ENCODE measurements around the gene USH2A. TPM values are rescaled to one million over a fixed set of nuclear protein-coding genes. Genes with fewer than 3 reads are reported as not detected.

USH2A gene
- total RNA-seq, 2 experiments from 2014 or later: not detected

- H3K27me3 Mint-ChIP-seq (ENCODE audit: low read depth): no peaks in the 10 kb centered on the region
- CTCF ChIA-PET: no interaction called here
- no peak overlapping the region for H3K27ac Mint-ChIP-seq
- POLR2A ChIA-PET: no interaction called here
- H3K36me3 Mint-ChIP-seq (ENCODE audit: low read depth): no peaks in the 10 kb centered on the region
- no peaks in the 10 kb centered on the region for H3K9me3 Mint-ChIP-seq (ENCODE audit: insufficient read depth)
- H3K4me1 Mint-ChIP-seq (ENCODE audit: low read depth): no peaks in the 10 kb centered on the region
- ATAC-seq (no peak), DNase-seq (no peak)
- H3K4me3 Mint-ChIP-seq: no peak overlapping the region
Measured at GRCh38 chr1:215606564-215607168, 816.6 kb downstream of the USH2A start.

- Mint-ChIP-seq H3K27ac (no peak overlapping the region), H3K27me3 (ENCODE audit: low read depth) (no peaks in the 10 kb centered on the region), H3K9me3 (ENCODE audit: insufficient read depth) (no peaks in the 10 kb centered on the region), H3K36me3 (ENCODE audit: low read depth) (no peaks in the 10 kb centered on the region), H3K4me1 (ENCODE audit: low read depth) (no peaks in the 10 kb centered on the region), H3K4me3 (no peak overlapping the region)
- ATAC-seq (no peak), DNase-seq (no peak)
- POLR2A ChIA-PET: no interaction called here
- CTCF ChIA-PET: no interaction called here
Measured at GRCh38 chr1:215606036-215606435, 817.2 kb downstream of the USH2A start.

- Mint-ChIP-seq H3K36me3 (ENCODE audit: low read depth) (no peaks in the 10 kb centered on the region), H3K9me3 (ENCODE audit: insufficient read depth) (no peaks in the 10 kb centered on the region), H3K4me1 (ENCODE audit: low read depth) (no peaks in the 10 kb centered on the region), H3K4me3 (no peak overlapping the region), H3K27me3 (ENCODE audit: low read depth) (no peaks in the 10 kb centered on the region), H3K27ac (no peak overlapping the region)
- ATAC-seq: no peak
- ChIA-PET CTCF (no interaction called here), POLR2A (no interaction called here)
- DNase-seq: no peak
Measured at GRCh38 chr1:215605011-215605621, 818.1 kb downstream of the USH2A start.

GRCh38 chr1:215603319-215603718 is 819.9 kb downstream of the USH2A start:
- POLR2A ChIA-PET: no interaction called here
- ATAC-seq (no peak), DNase-seq (no peak)
- CTCF ChIA-PET: no interaction called here
- Mint-ChIP-seq H3K4me3 (no peak overlapping the region), H3K36me3 (ENCODE audit: low read depth) (no peaks in the 10 kb centered on the region), H3K9me3 (ENCODE audit: insufficient read depth) (no peaks in the 10 kb centered on the region), H3K27ac (no peak overlapping the region), H3K4me1 (ENCODE audit: low read depth) (no peaks in the 10 kb centered on the region), H3K27me3 (ENCODE audit: low read depth) (no peaks in the 10 kb centered on the region)

- Mint-ChIP-seq H3K27ac (no peak overlapping the region), H3K9me3 (ENCODE audit: insufficient read depth) (no peaks in the 10 kb centered on the region), H3K36me3 (ENCODE audit: low read depth) (no peaks in the 10 kb centered on the region), H3K4me1 (ENCODE audit: low read depth) (no peaks in the 10 kb centered on the region), H3K4me3 (no peak overlapping the region), H3K27me3 (ENCODE audit: low read depth) (no peaks in the 10 kb centered on the region)
- DNase-seq (no peak), ATAC-seq (no peak)
- POLR2A ChIA-PET: no interaction called here
- CTCF ChIA-PET: no interaction called here
Measured at GRCh38 chr1:215601276-215601675, 822.0 kb downstream of the USH2A start.

GRCh38 chr1:215600867-215601266 is 822.4 kb downstream of the USH2A start:
- ChIA-PET POLR2A (no interaction called here), CTCF (no interaction called here)
- H3K36me3 Mint-ChIP-seq (ENCODE audit: low read depth): no peaks in the 10 kb centered on the region
- H3K4me1 Mint-ChIP-seq (ENCODE audit: low read depth): no peaks in the 10 kb centered on the region
- H3K27me3 Mint-ChIP-seq (ENCODE audit: low read depth): no peaks in the 10 kb centered on the region
- DNase-seq (no peak), ATAC-seq (no peak)
- H3K4me3 Mint-ChIP-seq: no peak overlapping the region
- H3K9me3 Mint-ChIP-seq (ENCODE audit: insufficient read depth): no peaks in the 10 kb centered on the region
- H3K27ac Mint-ChIP-seq: no peak overlapping the region

GRCh38 chr1:215600258-215600792 is 822.9 kb downstream of the USH2A start:
- ATAC-seq: no peak
- POLR2A ChIA-PET: no interaction called here
- no peaks in the 10 kb centered on the region for H3K36me3 Mint-ChIP-seq (ENCODE audit: low read depth)
- H3K27ac Mint-ChIP-seq: no peak overlapping the region
- no peaks in the 10 kb centered on the region for H3K27me3 Mint-ChIP-seq (ENCODE audit: low read depth)
- no peak for DNase-seq
- CTCF ChIA-PET: no interaction called here
- no peaks in the 10 kb centered on the region for H3K4me1 Mint-ChIP-seq (ENCODE audit: low read depth)
- H3K9me3 Mint-ChIP-seq (ENCODE audit: insufficient read depth): no peaks in the 10 kb centered on the region
- no peak overlapping the region for H3K4me3 Mint-ChIP-seq

- Mint-ChIP-seq H3K36me3 (ENCODE audit: low read depth) (no peaks in the 10 kb centered on the region), H3K27ac (no peak overlapping the region), H3K9me3 (ENCODE audit: insufficient read depth) (no peaks in the 10 kb centered on the region), H3K4me1 (ENCODE audit: low read depth) (no peaks in the 10 kb centered on the region), H3K4me3 (no peak overlapping the region), H3K27me3 (ENCODE audit: low read depth) (no peaks in the 10 kb centered on the region)
- ATAC-seq: no peak
- ChIA-PET CTCF (no interaction called here), POLR2A (no interaction called here)
- no peak for DNase-seq
Measured at GRCh38 chr1:215599418-215600074, 823.7 kb downstream of the USH2A start.

- H3K27ac Mint-ChIP-seq: no peak overlapping the region
- no peak for DNase-seq
- CTCF ChIA-PET: no interaction called here
- ATAC-seq: no peak
- POLR2A ChIA-PET: no interaction called here
- no peaks in the 10 kb centered on the region for H3K9me3 Mint-ChIP-seq (ENCODE audit: insufficient read depth)
- peaks cover 1% of the 10 kb centered on the region for H3K4me1 Mint-ChIP-seq (ENCODE audit: low read depth)
- no peaks in the 10 kb centered on the region for H3K36me3 Mint-ChIP-seq (ENCODE audit: low read depth)
- no peaks in the 10 kb centered on the region for H3K27me3 Mint-ChIP-seq (ENCODE audit: low read depth)
- no peak overlapping the region for H3K4me3 Mint-ChIP-seq
Measured at GRCh38 chr1:215597961-215598360, 825.3 kb downstream of the USH2A start.

- H3K4me3 Mint-ChIP-seq: no peak overlapping the region
- POLR2A ChIA-PET: no interaction called here
- no peaks in the 10 kb centered on the region for H3K27me3 Mint-ChIP-seq (ENCODE audit: low read depth)
- no peaks in the 10 kb centered on the region for H3K36me3 Mint-ChIP-seq (ENCODE audit: low read depth)
- CTCF ChIA-PET: no interaction called here
- ATAC-seq (no peak), DNase-seq (no peak)
- H3K27ac Mint-ChIP-seq: no peak overlapping the region
- H3K4me1 Mint-ChIP-seq (ENCODE audit: low read depth): peaks cover 4% of the 10 kb centered on the region
- H3K9me3 Mint-ChIP-seq (ENCODE audit: insufficient read depth): no peaks in the 10 kb centered on the region
Measured at GRCh38 chr1:215595231-215595630, 828.0 kb downstream of the USH2A start.

- CTCF ChIA-PET: no interaction called here
Measured at GRCh38 chr1:215594640-215595039, 828.6 kb downstream of the USH2A start.

GRCh38 chr1:215590779-215591491 is 832.3 kb downstream of the USH2A start:
- no peaks in the 10 kb centered on the region for H3K9me3 Mint-ChIP-seq (ENCODE audit: insufficient read depth)
- DNase-seq (no peak), ATAC-seq (no peak)
- H3K27ac Mint-ChIP-seq: no peak overlapping the region
- no peaks in the 10 kb centered on the region for H3K36me3 Mint-ChIP-seq (ENCODE audit: low read depth)
- H3K27me3 Mint-ChIP-seq (ENCODE audit: low read depth): no peaks in the 10 kb centered on the region
- POLR2A ChIA-PET: interaction anchor here (0.6 kb wide), 2 partner anchors 52 to 1018 kb away, joined by 3 read pairs; no protein-coding TSS in a partner anchor
- CTCF ChIA-PET: no interaction called here
- no peak overlapping the region for H3K4me3 Mint-ChIP-seq
- H3K4me1 Mint-ChIP-seq (ENCODE audit: low read depth): peaks cover 4% of the 10 kb centered on the region

More at GRCh38 chr1:215594640-215595039, 828.6 kb downstream of the USH2A start:
- POLR2A ChIA-PET: no interaction called here
- peaks cover 4% of the 10 kb centered on the region for H3K4me1 Mint-ChIP-seq (ENCODE audit: low read depth)
- H3K27me3 Mint-ChIP-seq (ENCODE audit: low read depth): no peaks in the 10 kb centered on the region
- no peaks in the 10 kb centered on the region for H3K9me3 Mint-ChIP-seq (ENCODE audit: insufficient read depth)
- no peaks in the 10 kb centered on the region for H3K36me3 Mint-ChIP-seq (ENCODE audit: low read depth)
- no peak for DNase-seq
- no peak overlapping the region for H3K4me3 Mint-ChIP-seq
- ATAC-seq: no peak
- H3K27ac Mint-ChIP-seq: no peak overlapping the region
